ENCODE measurements around the gene PGAM2. TPM values are rescaled to one million over a fixed set of nuclear protein-coding genes. Genes with fewer than 3 reads are reported as not detected.

PGAM2 gene
- total RNA-seq, 1 experiment from 2014 or later: 9.7 TPM

GRCh38 chr7:44057181-44057848 lies 8.1 kb downstream of the PGAM2 start:
- H3K4me1 ChIP-seq (replicated peaks; ENCODE audit: insufficient read depth): no peaks in the 10 kb centered on the region
- H3K36me3 ChIP-seq (ENCODE audit: low read depth): peaks cover 15% of the 10 kb centered on the region; the same call in 1 of the 2 replicates
- H3K9me3 ChIP-seq (ENCODE audit: insufficient read depth, low read depth): no peaks in the 10 kb centered on the region
- H4K20me1 ChIP-seq (ENCODE audit: insufficient read depth): peaks cover 20% of the 10 kb centered on the region
- no peak overlapping the region for H2AFZ ChIP-seq
- intact Hi-C loops (cut with micrococcal nuclease; ENCODE audit: unreplicated experiment): no loop called here
- H3K9me2 ChIP-seq (ENCODE audit: insufficient read depth): no peaks in the 10 kb centered on the region
- H3K4me3 ChIP-seq: no peak overlapping the region
- DNase-seq: no peak
- H3F3A ChIP-seq (ENCODE audit: insufficient read depth, low read depth): peaks cover 9% of the 10 kb centered on the region
- TF ChIP-seq EZH2 (IDR thresholded peaks at IDR 0.05; ENCODE audit: low read depth): no peak
- TF ChIP-seq CTCF (conservative IDR thresholded peaks at IDR 0.05): no peak
- POLR2A ChIA-PET (ENCODE audit: unreplicated experiment): no interaction called here
- H3K4me2 ChIP-seq: no peak overlapping the region
- H3K27ac ChIP-seq: no peak overlapping the region
- CTCF ChIA-PET: interaction anchor here (0.5 kb wide), 1 partner anchor 19 kb away, joined by 5 read pairs; no protein-coding TSS in a partner anchor
- no peaks in the 10 kb centered on the region for H3K27me3 ChIP-seq (ENCODE audit: insufficient read depth, low read depth)
- H3K79me2 ChIP-seq (ENCODE audit: low read depth): no peaks in the 10 kb centered on the region
- no TSS peak for BruUV-seq (replicated peaks)

GRCh38 chr7:44056681-44057080 lies 8.7 kb downstream of the PGAM2 start:
- Histone ChIP-seq H4K20me1 (ENCODE audit: insufficient read depth) (peaks cover 17% of the 10 kb centered on the region), H2AFZ (no peak overlapping the region), H3F3A (ENCODE audit: insufficient read depth, low read depth) (peaks cover 16% of the 10 kb centered on the region), H3K36me3 (ENCODE audit: low read depth) (peaks cover 20% of the 10 kb centered on the region; the same call in 1 of the 2 replicates), H3K9me3 (ENCODE audit: insufficient read depth, low read depth) (no peaks in the 10 kb centered on the region), H3K4me3 (no peak overlapping the region), H3K27me3 (ENCODE audit: insufficient read depth, low read depth) (no peaks in the 10 kb centered on the region), H3K79me2 (ENCODE audit: low read depth) (no peaks in the 10 kb centered on the region), H3K4me2 (no peak overlapping the region), H3K27ac (no peak overlapping the region), H3K9me2 (ENCODE audit: insufficient read depth) (no peaks in the 10 kb centered on the region), H3K4me1 (replicated peaks; ENCODE audit: insufficient read depth) (no peaks in the 10 kb centered on the region)
- intact Hi-C loops (cut with micrococcal nuclease; ENCODE audit: unreplicated experiment): no loop called here
- DNase-seq: no peak
- TF ChIP-seq EZH2 (IDR thresholded peaks at IDR 0.05; ENCODE audit: low read depth) (no peak), CTCF (conservative IDR thresholded peaks at IDR 0.05) (no peak)
- ChIA-PET POLR2A (ENCODE audit: unreplicated experiment) (no interaction called here), CTCF (no interaction called here)
- BruUV-seq (replicated peaks): no TSS peak

- Histone ChIP-seq H3K4me2 (no peak overlapping the region), H3K4me1 (replicated peaks; ENCODE audit: insufficient read depth) (no peaks in the 10 kb centered on the region), H3K36me3 (ENCODE audit: low read depth) (peaks cover 20% of the 10 kb centered on the region; the same call in 1 of the 2 replicates), H3K27me3 (ENCODE audit: insufficient read depth, low read depth) (no peaks in the 10 kb centered on the region), H3K9me3 (ENCODE audit: insufficient read depth, low read depth) (no peaks in the 10 kb centered on the region), H4K20me1 (ENCODE audit: insufficient read depth) (peaks cover 23% of the 10 kb centered on the region), H3K27ac (no peak overlapping the region), H3K9me2 (ENCODE audit: insufficient read depth) (no peaks in the 10 kb centered on the region), H3K4me3 (no peak overlapping the region), H3F3A (ENCODE audit: insufficient read depth, low read depth) (peaks cover 15% of the 10 kb centered on the region), H3K79me2 (ENCODE audit: low read depth) (peaks cover 11% of the 10 kb centered on the region), H2AFZ (no peak overlapping the region)
- BruUV-seq (replicated peaks): no TSS peak
- TF ChIP-seq CTCF (conservative IDR thresholded peaks at IDR 0.05): no peak
- no peak for TF ChIP-seq EZH2 (IDR thresholded peaks at IDR 0.05; ENCODE audit: low read depth)
- intact Hi-C loops (cut with micrococcal nuclease; ENCODE audit: unreplicated experiment): no loop called here
- ChIA-PET POLR2A (ENCODE audit: unreplicated experiment) (no interaction called here), CTCF (interaction anchor here (0.6 kb wide), 1 partner anchor 29 kb away, joined by 3 read pairs; no protein-coding TSS in a partner anchor)
- peak in 1 of 2 experiments; percentile 26 for DNase-seq
Measured at GRCh38 chr7:44052771-44053365, 12.5 kb downstream of the PGAM2 start.
